Upper lobe of right lung (tissue), 1 donor: Measurements from ENCODE around the gene ZNF813. TPM values are rescaled to one million over a fixed set of nuclear protein-coding genes. Genes with fewer than 3 reads are reported as not detected.
"Not testable (repeated sequence)": the region's sequence is repeated elsewhere in the genome, so short reads cannot be mapped to it uniquely, and the experiment has no call there.

Experiments used
- ATAC-seq: fragments of 200-7000 bp; cut with Tn5 transposase; one replicate; pipeline ENCODE4 v1.9.1; 2020; ENCODE audit warnings: mild to moderate bottlenecking, moderate library complexity
- DNase-seq: peaks from one replicate; pipeline ENCODE4 v3.0.0-alpha.2; 2020
- H3K27ac ChIP-seq: fragments of 200-600 bp; one replicate; pipeline ENCODE4 v1.8.0; 2022
- H3K27me3 ChIP-seq: fragments of 200-600 bp; one replicate; pipeline ENCODE4 v1.8.0; 2022; ENCODE audit warnings: mild to moderate bottlenecking
- H3K36me3 ChIP-seq: fragments of 200-600 bp; one replicate; pipeline ENCODE4 v1.8.0; 2022
- H3K4me1 ChIP-seq: fragments of 200-600 bp; one replicate; pipeline ENCODE4 v1.8.0; 2022
- H3K4me3 ChIP-seq: fragments of 200-600 bp; one replicate; pipeline ENCODE4 v1.8.0; 2022; ENCODE audit warnings: mild to moderate bottlenecking
- H3K9me3 ChIP-seq: fragments of 200-600 bp; one replicate; pipeline ENCODE4 v1.8.0; 2022
- CTCF ChIP-seq: fragments of 200-600 bp; IDR thresholded peaks from one replicate; pipeline ENCODE4 v1.8.0; 2022; ENCODE audit warnings: antibody characterized with exemption
- intact Hi-C: fragments of 100-400 bp; cut with DNase I; formaldehyde crosslinking; loops from one replicate; pipeline ENCODE4 v1.11.0; 2022
- total RNA-seq: library from RNA; stranded (reverse); fragmentation: NEBNext Ultra II Directional; extraction: Animal tissue kit (Norgen Biotek cat#: 25700); gene quantifications from one replicate; pipeline ENCODE4 v1.2.1, GENCODE V29; 2021
- donor health status: DM: no; HTN: yes; CAD: no; lungs with severe emphysema.

Gene ZNF813
- total RNA-seq, 1 donor from 2014 or later = 4.6 TPM

- TF ChIP-seq CTCF = no peak
- H3K27me3 ChIP-seq = no peaks in the 10 kb centered on the region
- peaks cover 43% of the 10 kb centered on the region for H3K36me3 ChIP-seq
- H3K4me3 ChIP-seq = no peak overlapping the region
- DNase-seq (no peak), ATAC-seq (no peak)
- H3K27ac ChIP-seq = no peak overlapping the region
- H3K4me1 ChIP-seq = no peaks in the 10 kb centered on the region
- H3K9me3 ChIP-seq = peaks cover 16% of the 10 kb centered on the region
- intact Hi-C loops = no loop called here
Measured at GRCh38 chr19:53485046-53486004, 17.8 kb downstream of the ZNF813 start.

- Histone ChIP-seq H3K27me3 (no peaks in the 10 kb centered on the region), H3K36me3 (peaks cover 34% of the 10 kb centered on the region), H3K4me1 (no peaks in the 10 kb centered on the region), H3K27ac (no peak overlapping the region), H3K9me3 (peaks cover 14% of the 10 kb centered on the region), H3K4me3 (no peak overlapping the region)
- no peak for DNase-seq
- no peak for ATAC-seq
- intact Hi-C loops = no loop called here
- TF ChIP-seq CTCF = no peak
Measured at GRCh38 chr19:53492153-53492552, 24.6 kb downstream of the ZNF813 start.

GRCh38 chr19:53497311-53498023, 29.9 kb downstream of the ZNF813 start:
- ATAC-seq = peak; percentile 46
- H3K9me3 ChIP-seq, DNase-seq, H3K27ac ChIP-seq, H3K4me3 ChIP-seq, H3K27me3 ChIP-seq, H3K36me3 ChIP-seq, intact Hi-C loops, H3K4me1 ChIP-seq: not testable (repeated sequence)

- intact Hi-C loops, H3K4me1 ChIP-seq, H3K27me3 ChIP-seq, DNase-seq, H3K36me3 ChIP-seq, ATAC-seq, H3K27ac ChIP-seq, H3K4me3 ChIP-seq, H3K9me3 ChIP-seq: not testable (repeated sequence)
Measured at GRCh38 chr19:53498024-53498395, 30.5 kb downstream of the ZNF813 start.

- H3K27me3 ChIP-seq, H3K36me3 ChIP-seq, H3K9me3 ChIP-seq, intact Hi-C loops, H3K4me3 ChIP-seq, H3K27ac ChIP-seq, DNase-seq, H3K4me1 ChIP-seq, ATAC-seq: not testable (repeated sequence)
Measured at GRCh38 chr19:53503151-53503550, 35.6 kb downstream of the ZNF813 start.

GRCh38 chr19:53503671-53504364, 36.3 kb downstream of the ZNF813 start:
- H3K9me3 ChIP-seq, H3K36me3 ChIP-seq, H3K4me3 ChIP-seq, H3K4me1 ChIP-seq, intact Hi-C loops, DNase-seq, H3K27ac ChIP-seq, H3K27me3 ChIP-seq: not testable (repeated sequence)
- ATAC-seq = peak; percentile 46

GRCh38 chr19:53504365-53504703, 36.8 kb downstream of the ZNF813 start:
- H3K27me3 ChIP-seq, H3K4me1 ChIP-seq, H3K36me3 ChIP-seq, DNase-seq, intact Hi-C loops, H3K9me3 ChIP-seq: not testable (repeated sequence)
- Histone ChIP-seq H3K27ac (peak overlapping the region; percentile 55), H3K4me3 (peak overlapping the region; percentile 32)
- ATAC-seq = peak; percentile 39

GRCh38 chr19:53504885-53505284, 37.4 kb downstream of the ZNF813 start:
- Histone ChIP-seq H3K36me3 (no peaks in the 10 kb centered on the region), H3K4me1 (no peaks in the 10 kb centered on the region), H3K27me3 (peaks cover 3% of the 10 kb centered on the region), H3K27ac (peak overlapping the region; percentile 55), H3K9me3 (no peaks in the 10 kb centered on the region), H3K4me3 (peak overlapping the region; percentile 32)
- intact Hi-C loops = no loop called here
- no peak for DNase-seq
- no peak for TF ChIP-seq CTCF
- ATAC-seq = peak; percentile 57
